ENCODE results near the gene SYNPR.
A peak's percentile ranks its signal among the peaks of the same experiment; 100 is the strongest.
"Not testable (repeated sequence)": the region's sequence is repeated elsewhere in the genome, so short reads cannot be mapped to it uniquely, and the experiment has no call there.

SYNPR gene

DNA sequence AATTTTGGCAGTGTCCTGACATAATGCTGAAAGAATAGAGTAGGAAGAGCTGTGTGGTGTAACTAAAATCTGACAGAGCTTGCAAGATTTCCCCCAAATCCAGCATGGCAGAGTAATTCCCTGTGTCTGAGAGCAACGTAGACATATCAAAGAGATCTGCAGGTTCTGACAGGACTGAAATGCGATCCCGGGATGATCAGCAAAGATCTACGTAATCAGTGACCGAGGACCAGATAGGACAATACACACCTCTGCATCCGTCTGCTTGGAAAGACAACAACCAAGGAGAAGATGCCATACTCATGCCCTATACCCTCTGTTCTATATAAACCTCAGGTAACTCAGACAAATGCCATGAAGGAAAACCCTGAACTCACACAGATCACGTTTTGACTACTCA lies 26.6 kb upstream of the SYNPR start:
- no peak for DNase-seq (ENCODE audit: low read depth, low spot score)
- no peaks in the 10 kb centered on the region for H3K9me3 ChIP-seq (ENCODE audit: control insufficient read depth, insufficient read depth, low read length)
- no peak overlapping the region for H3K27ac ChIP-seq (ENCODE audit: low read length)
- no CpG with 5 or more reads among the region's 7 CpGs for WGBS (ENCODE audit: insufficient coverage, insufficient read length)
- H3K4me1 ChIP-seq (ENCODE audit: control insufficient read depth, insufficient read depth, low read length), result no peaks in the 10 kb centered on the region; the same call in 1 of the 2 replicates
- no peaks in the 10 kb centered on the region for H3K27me3 ChIP-seq (ENCODE audit: control insufficient read depth, insufficient read depth, low read length)
- no peak overlapping the region for H3K4me3 ChIP-seq (ENCODE audit: low read length)
- no peaks in the 10 kb centered on the region for H3K36me3 ChIP-seq (ENCODE audit: control insufficient read depth, insufficient read depth, low read length)

DNA sequence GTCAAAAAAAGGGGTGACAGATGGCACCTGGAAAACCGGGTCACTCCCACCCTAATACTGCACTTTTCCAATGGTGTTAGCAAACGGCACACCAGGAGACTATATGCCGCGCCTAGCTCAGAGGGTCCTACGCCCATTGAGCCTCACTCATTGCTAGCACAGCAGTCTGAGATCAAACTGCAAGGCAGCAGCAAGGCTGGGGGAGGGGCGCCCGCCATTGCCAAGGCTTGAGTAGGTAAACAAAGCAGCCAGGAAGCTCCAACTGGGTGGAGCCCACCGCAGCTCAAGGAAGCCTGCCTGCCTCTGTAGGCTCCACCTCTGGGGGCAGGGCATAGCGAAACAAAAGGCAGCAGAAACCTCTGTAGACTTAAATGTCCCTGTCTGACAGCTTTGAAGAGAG lies 22.3 kb upstream of the SYNPR start:
- WGBS (ENCODE audit: insufficient coverage, insufficient read length), result no CpG with 5 or more reads among the region's 9 CpGs
- DNase-seq (ENCODE audit: low read depth, low spot score); H3K27me3 ChIP-seq (ENCODE audit: control insufficient read depth, insufficient read depth, low read length); H3K9me3 ChIP-seq (ENCODE audit: control insufficient read depth, insufficient read depth, low read length); H3K4me3 ChIP-seq (ENCODE audit: low read length); H3K4me1 ChIP-seq (ENCODE audit: control insufficient read depth, insufficient read depth, low read length); H3K27ac ChIP-seq (ENCODE audit: low read length); H3K36me3 ChIP-seq (ENCODE audit: control insufficient read depth, insufficient read depth, low read length): not testable (repeated sequence)

GRCh38 chr3:63264716-63265115 lies 13.4 kb upstream of the SYNPR start:
- Histone ChIP-seq H3K36me3 (ENCODE audit: control insufficient read depth, insufficient read depth, low read length) (no peaks in the 10 kb centered on the region), H3K4me3 (ENCODE audit: low read length) (no peak overlapping the region), H3K27ac (ENCODE audit: low read length) (no peak overlapping the region), H3K27me3 (ENCODE audit: control insufficient read depth, insufficient read depth, low read length) (no peaks in the 10 kb centered on the region), H3K9me3 (ENCODE audit: control insufficient read depth, insufficient read depth, low read length) (no peaks in the 10 kb centered on the region), H3K4me1 (ENCODE audit: control insufficient read depth, insufficient read depth, low read length) (no peaks in the 10 kb centered on the region)
- WGBS (ENCODE audit: insufficient coverage, insufficient read length), result no CpG with 5 or more reads among the region's 12 CpGs
- no peak for DNase-seq (ENCODE audit: low read depth, low spot score)

DNA sequence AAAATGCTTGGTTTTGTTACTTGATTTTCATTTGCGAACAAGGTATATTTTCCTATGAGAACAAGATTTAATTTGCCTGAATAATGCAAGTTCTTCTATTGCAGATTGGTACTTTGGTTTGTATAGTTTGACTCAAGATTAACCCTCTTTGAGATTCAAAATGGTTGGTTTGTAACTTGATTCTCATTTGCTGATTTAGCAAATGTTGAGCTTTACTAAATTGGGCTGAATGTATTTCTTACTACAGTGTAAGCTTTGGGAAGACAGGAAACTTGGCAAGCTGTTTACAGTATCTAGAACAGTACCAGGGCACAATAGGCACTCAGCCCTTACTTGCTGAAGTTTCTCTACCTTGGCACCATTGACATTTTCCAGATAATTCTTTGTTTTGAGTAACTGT lies 3.7 kb upstream of the SYNPR start:
- Histone ChIP-seq H3K27me3 (ENCODE audit: control insufficient read depth, insufficient read depth, low read length) (peaks cover 13% of the 10 kb centered on the region; the same call in 1 of the 2 replicates), H3K36me3 (ENCODE audit: control insufficient read depth, insufficient read depth, low read length) (no peaks in the 10 kb centered on the region), H3K9me3 (ENCODE audit: control insufficient read depth, insufficient read depth, low read length) (no peaks in the 10 kb centered on the region), H3K27ac (ENCODE audit: low read length) (no peak overlapping the region), H3K4me1 (ENCODE audit: control insufficient read depth, insufficient read depth, low read length) (no peaks in the 10 kb centered on the region), H3K4me3 (ENCODE audit: low read length) (no peak overlapping the region)
- no peak for DNase-seq (ENCODE audit: low read depth, low spot score)
- WGBS (ENCODE audit: insufficient coverage, insufficient read length), result no CpG with 5 or more reads among the region's 1 CpG

GRCh38 chr3:63279005-63279841 lies 1.1 kb downstream of the SYNPR start:
- WGBS (ENCODE audit: insufficient coverage, insufficient read length), result no CpG with 5 or more reads among the region's 22 CpGs
- Histone ChIP-seq H3K9me3 (ENCODE audit: control insufficient read depth, insufficient read depth, low read length) (no peaks in the 10 kb centered on the region), H3K27me3 (ENCODE audit: control insufficient read depth, insufficient read depth, low read length) (peaks cover 22% of the 10 kb centered on the region; the same call in 1 of the 2 replicates), H3K27ac (ENCODE audit: low read length) (no peak overlapping the region), H3K4me3 (ENCODE audit: low read length) (peak overlapping the region; percentile 53; the same call in 1 of the 2 replicates), H3K4me1 (ENCODE audit: control insufficient read depth, insufficient read depth, low read length) (no peaks in the 10 kb centered on the region), H3K36me3 (ENCODE audit: control insufficient read depth, insufficient read depth, low read length) (no peaks in the 10 kb centered on the region)
- DNase-seq (ENCODE audit: low read depth, low spot score), result no peak

DNA sequence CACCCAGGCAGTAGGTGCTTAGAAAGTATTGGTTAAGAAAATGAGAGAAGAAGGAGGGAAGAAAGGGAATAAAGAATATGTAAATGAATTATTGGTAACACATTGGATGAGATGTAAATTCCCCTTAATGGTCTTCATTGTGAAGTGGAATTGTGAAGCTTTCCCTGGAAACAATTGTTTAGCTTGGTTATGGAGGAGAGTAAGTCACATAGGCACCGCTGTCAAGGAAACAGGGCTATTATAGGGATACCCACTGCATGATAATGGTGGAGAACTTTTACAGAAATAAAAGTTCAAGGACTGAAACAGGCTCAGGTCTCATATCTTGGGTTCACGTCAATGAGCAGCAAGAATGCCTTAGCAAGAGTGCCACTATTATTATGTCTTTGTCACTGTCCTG lies 9.5 kb downstream of the SYNPR start:
- Histone ChIP-seq H3K9me3 (ENCODE audit: control insufficient read depth, insufficient read depth, low read length) (no peaks in the 10 kb centered on the region), H3K4me1 (ENCODE audit: control insufficient read depth, insufficient read depth, low read length) (peaks cover 1% of the 10 kb centered on the region; the same call in 1 of the 2 replicates), H3K27ac (ENCODE audit: low read length) (no peak overlapping the region), H3K27me3 (ENCODE audit: control insufficient read depth, insufficient read depth, low read length) (no peaks in the 10 kb centered on the region), H3K36me3 (ENCODE audit: control insufficient read depth, insufficient read depth, low read length) (no peaks in the 10 kb centered on the region), H3K4me3 (ENCODE audit: low read length) (no peak overlapping the region)
- no peak for DNase-seq (ENCODE audit: low read depth, low spot score)
- WGBS (ENCODE audit: insufficient coverage, insufficient read length), result no CpG with 5 or more reads among the region's 2 CpGs

GRCh38 chr3:63290686-63291085 lies 12.6 kb downstream of the SYNPR start:
- WGBS (ENCODE audit: insufficient coverage, insufficient read length), result no CpG with 5 or more reads among the region's 2 CpGs
- H3K4me1 ChIP-seq (ENCODE audit: control insufficient read depth, insufficient read depth, low read length), result peaks cover 1% of the 10 kb centered on the region; the same call in 1 of the 2 replicates
- H3K27me3 ChIP-seq (ENCODE audit: control insufficient read depth, insufficient read depth, low read length), result no peaks in the 10 kb centered on the region
- no peak overlapping the region for H3K4me3 ChIP-seq (ENCODE audit: low read length)
- DNase-seq (ENCODE audit: low read depth, low spot score), result no peak
- no peak overlapping the region for H3K27ac ChIP-seq (ENCODE audit: low read length)
- H3K9me3 ChIP-seq (ENCODE audit: control insufficient read depth, insufficient read depth, low read length), result no peaks in the 10 kb centered on the region
- H3K36me3 ChIP-seq (ENCODE audit: control insufficient read depth, insufficient read depth, low read length), result no peaks in the 10 kb centered on the region

GRCh38 chr3:63294332-63294731 lies 16.2 kb downstream of the SYNPR start:
- Histone ChIP-seq H3K9me3 (ENCODE audit: control insufficient read depth, insufficient read depth, low read length) (no peaks in the 10 kb centered on the region; the same call in none of the 2 replicates), H3K27me3 (ENCODE audit: control insufficient read depth, insufficient read depth, low read length) (no peaks in the 10 kb centered on the region), H3K4me1 (ENCODE audit: control insufficient read depth, insufficient read depth, low read length) (no peaks in the 10 kb centered on the region; the same call in 1 of the 2 replicates), H3K36me3 (ENCODE audit: control insufficient read depth, insufficient read depth, low read length) (no peaks in the 10 kb centered on the region), H3K4me3 (ENCODE audit: low read length) (no peak overlapping the region), H3K27ac (ENCODE audit: low read length) (no peak overlapping the region)
- no CpG with 5 or more reads among the region's 4 CpGs for WGBS (ENCODE audit: insufficient coverage, insufficient read length)
- DNase-seq (ENCODE audit: low read depth, low spot score), result no peak

- no peaks in the 10 kb centered on the region for H3K27me3 ChIP-seq (ENCODE audit: control insufficient read depth, insufficient read depth, low read length)
- H3K4me3 ChIP-seq (ENCODE audit: low read length), result no peak overlapping the region
- no peak overlapping the region for H3K27ac ChIP-seq (ENCODE audit: low read length)
- H3K36me3 ChIP-seq (ENCODE audit: control insufficient read depth, insufficient read depth, low read length), result no peaks in the 10 kb centered on the region
- DNase-seq (ENCODE audit: low read depth, low spot score), result no peak
- no CpG with 5 or more reads among the region's 4 CpGs for WGBS (ENCODE audit: insufficient coverage, insufficient read length)
- no peaks in the 10 kb centered on the region; the same call in none of the 2 replicates for H3K9me3 ChIP-seq (ENCODE audit: control insufficient read depth, insufficient read depth, low read length)
- no peaks in the 10 kb centered on the region for H3K4me1 ChIP-seq (ENCODE audit: control insufficient read depth, insufficient read depth, low read length)
Measured at GRCh38 chr3:63295356-63295755, 17.2 kb downstream of the SYNPR start.

DNA sequence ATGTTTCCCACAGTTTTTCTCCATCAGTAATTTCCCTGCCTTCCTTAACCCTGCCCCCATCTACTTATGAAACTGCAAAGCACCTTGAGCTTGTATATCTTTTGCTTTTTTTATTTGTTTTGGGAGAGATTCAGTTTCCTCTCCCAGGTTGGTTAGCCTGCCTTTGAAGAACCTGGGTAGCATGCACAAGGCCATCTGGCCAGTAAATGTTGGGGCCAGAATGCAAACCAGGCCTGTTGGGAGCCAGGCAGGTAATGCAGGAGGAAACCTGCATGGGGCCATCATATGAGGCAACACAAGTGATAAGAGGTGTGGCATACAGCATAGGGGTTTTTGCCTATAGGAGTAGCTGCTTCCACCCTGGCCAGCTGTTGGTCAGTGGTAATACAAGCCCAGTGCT lies 17.7 kb downstream of the SYNPR start:
- no peak for DNase-seq (ENCODE audit: low read depth, low spot score)

GRCh38 chr3:63296249-63296648 lies 18.1 kb downstream of the SYNPR start:
- no peak for DNase-seq (ENCODE audit: low read depth, low spot score)
- H3K27me3 ChIP-seq (ENCODE audit: control insufficient read depth, insufficient read depth, low read length), result no peaks in the 10 kb centered on the region
- WGBS (ENCODE audit: insufficient coverage, insufficient read length), result no CpG with 5 or more reads among the region's 4 CpGs
- no peaks in the 10 kb centered on the region for H3K36me3 ChIP-seq (ENCODE audit: control insufficient read depth, insufficient read depth, low read length)
- H3K27ac ChIP-seq (ENCODE audit: low read length), result no peak overlapping the region
- H3K9me3 ChIP-seq (ENCODE audit: control insufficient read depth, insufficient read depth, low read length), result no peaks in the 10 kb centered on the region; the same call in none of the 2 replicates
- H3K4me3 ChIP-seq (ENCODE audit: low read length), result no peak overlapping the region
- no peaks in the 10 kb centered on the region for H3K4me1 ChIP-seq (ENCODE audit: control insufficient read depth, insufficient read depth, low read length)

More for the DNA sequence above, 17.7 kb downstream of the SYNPR start:
- Histone ChIP-seq H3K4me3 (ENCODE audit: low read length) (no peak overlapping the region), H3K9me3 (ENCODE audit: control insufficient read depth, insufficient read depth, low read length) (no peaks in the 10 kb centered on the region; the same call in none of the 2 replicates), H3K36me3 (ENCODE audit: control insufficient read depth, insufficient read depth, low read length) (no peaks in the 10 kb centered on the region), H3K27ac (ENCODE audit: low read length) (no peak overlapping the region), H3K27me3 (ENCODE audit: control insufficient read depth, insufficient read depth, low read length) (no peaks in the 10 kb centered on the region), H3K4me1 (ENCODE audit: control insufficient read depth, insufficient read depth, low read length) (no peaks in the 10 kb centered on the region)

Data from iPS DF 6.9 (cell line).